ENCODE data around the gene EMB.
"Not testable (repeated sequence)": the region's sequence is repeated elsewhere in the genome, so short reads cannot be mapped to it uniquely, and the experiment has no call there.

The EMB gene, protein sequence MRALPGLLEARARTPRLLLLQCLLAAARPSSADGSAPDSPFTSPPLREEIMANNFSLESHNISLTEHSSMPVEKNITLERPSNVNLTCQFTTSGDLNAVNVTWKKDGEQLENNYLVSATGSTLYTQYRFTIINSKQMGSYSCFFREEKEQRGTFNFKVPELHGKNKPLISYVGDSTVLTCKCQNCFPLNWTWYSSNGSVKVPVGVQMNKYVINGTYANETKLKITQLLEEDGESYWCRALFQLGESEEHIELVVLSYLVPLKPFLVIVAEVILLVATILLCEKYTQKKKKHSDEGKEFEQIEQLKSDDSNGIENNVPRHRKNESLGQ

DNA sequence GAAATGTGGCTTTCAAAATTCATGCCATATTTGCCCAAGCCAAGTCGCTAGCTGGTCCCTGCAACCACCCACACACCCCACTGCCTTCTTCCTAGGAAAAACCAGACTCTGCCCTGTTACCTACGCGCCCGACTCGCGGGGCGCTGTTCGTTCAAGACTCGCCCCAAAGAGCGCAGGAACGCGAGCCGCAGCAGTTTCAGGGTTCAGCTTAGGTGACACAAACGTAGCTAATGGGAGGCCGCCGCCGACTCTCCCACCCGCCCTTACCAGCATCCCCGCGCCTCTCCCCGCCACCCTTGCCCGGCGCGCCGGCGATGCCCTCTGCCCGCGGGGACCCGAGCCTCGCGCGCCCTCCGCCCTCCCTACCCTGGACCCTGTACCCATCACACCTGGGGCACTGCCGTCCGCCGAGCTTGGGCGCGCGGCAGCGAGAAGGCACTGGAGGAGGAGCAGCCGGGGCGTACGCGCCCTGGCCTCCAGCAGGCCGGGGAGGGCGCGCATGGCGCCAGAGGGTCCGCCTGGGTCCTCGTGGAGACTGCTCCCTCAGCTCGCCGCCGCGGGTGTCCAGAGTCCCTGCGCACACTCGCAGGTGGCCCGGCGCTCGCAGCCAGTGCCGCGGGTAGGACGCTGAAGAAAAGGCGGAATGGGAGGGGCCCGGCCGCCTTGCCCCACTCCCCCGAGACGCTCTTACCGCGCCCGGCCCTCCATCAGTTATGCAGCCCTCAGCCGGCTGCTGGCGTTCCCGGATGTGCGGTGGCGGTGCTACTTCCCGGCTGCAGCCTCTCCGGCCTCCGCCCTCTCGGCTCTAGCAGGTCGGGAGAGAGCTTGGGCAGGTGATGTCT lies at the start of gene EMB:
Gene EMB (minus strand): TSS at position 638 of the 842 bp plus-strand sequence. CDS start 137 bp downstream, at position 501.
- in situ Hi-C loops (cut with HindIII; ENCODE audit: low pct_unique_long_range_greater_than_20kb, low sequenced_read_pairs), result no loop called here

DNA sequence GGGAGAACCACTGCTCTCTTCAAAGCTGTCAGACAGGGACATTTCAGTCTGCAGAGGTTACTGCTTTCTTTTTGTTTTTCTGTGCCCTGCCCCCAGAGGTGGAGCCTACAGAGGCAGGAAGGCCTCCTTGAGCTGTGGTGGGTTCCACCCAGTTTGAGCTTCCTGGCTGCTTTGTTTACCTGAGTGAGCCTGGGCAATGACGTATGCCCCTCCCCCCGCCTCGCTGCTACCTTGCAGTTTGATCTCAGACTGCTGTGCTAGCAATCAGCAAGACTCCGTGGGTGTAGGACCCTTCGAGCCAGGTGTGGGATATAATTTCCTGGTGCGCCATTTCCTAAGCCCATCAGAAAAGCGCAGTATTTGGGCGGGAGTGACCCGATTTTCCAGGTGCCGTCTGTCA lies 48.4 kb upstream of the EMB start:
- in situ Hi-C loops (cut with HindIII; ENCODE audit: low pct_unique_long_range_greater_than_20kb, low sequenced_read_pairs); DNase-seq (ENCODE audit: low read depth in 1 of 2, low spot score in 1 of 2): not testable (repeated sequence)

More for the DNA sequence above, at the start of gene EMB:
- TF ChIP-seq JUND (IDR thresholded peaks at IDR 0.05; ENCODE audit: low read depth), result no peak
- DNase-seq (ENCODE audit: low read depth in 1 of 2, low spot score in 1 of 2), result peak in 1 of 2 experiments; percentile 31

DNA sequence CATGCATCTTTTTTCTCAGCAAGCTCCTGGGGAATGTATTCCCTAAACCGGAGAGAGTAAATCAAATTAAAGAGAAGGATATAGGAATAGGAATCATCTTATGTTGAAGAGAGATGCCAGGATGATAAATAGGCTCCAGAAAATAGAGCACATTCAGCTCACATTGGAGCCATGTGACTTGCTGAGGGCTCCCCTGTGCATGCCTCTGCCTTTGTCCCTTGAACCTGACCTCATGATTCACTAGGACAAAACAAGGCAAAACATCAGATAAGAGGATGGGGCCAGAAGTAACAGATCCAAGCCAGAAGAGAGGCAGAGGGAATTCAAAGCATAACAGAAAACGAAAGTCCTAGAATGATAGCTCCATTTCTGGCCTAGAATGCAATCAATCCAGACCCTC lies 37.7 kb upstream of the EMB start:
- DNase-seq (ENCODE audit: low read depth in 1 of 2, low spot score in 1 of 2); in situ Hi-C loops (cut with HindIII; ENCODE audit: low pct_unique_long_range_greater_than_20kb, low sequenced_read_pairs): not testable (repeated sequence)

DNA sequence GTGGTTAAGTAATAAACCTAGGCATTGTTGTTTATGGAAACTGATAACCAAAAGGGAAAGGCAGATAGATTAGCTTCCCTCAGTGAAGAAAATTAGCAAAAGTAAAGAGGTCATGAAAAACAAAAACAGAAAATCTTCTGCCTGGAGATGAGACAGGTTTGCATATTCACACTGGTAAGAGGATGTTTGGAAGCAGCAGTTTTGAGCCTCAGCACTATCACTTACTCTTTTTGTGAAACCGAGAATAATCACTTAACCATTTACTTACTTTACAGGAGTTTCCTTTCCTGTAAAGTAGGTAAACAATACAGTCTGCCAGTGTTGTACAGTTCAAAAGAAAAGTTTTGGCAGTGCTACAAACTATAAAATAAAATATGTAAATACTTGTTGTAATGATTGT lies 35.5 kb upstream of the EMB start:
- in situ Hi-C loops (cut with HindIII; ENCODE audit: low pct_unique_long_range_greater_than_20kb, low sequenced_read_pairs), result no loop called here
- no peak for DNase-seq (ENCODE audit: low read depth in 1 of 2, low spot score in 1 of 2)
- no peak for TF ChIP-seq JUND (IDR thresholded peaks at IDR 0.05; ENCODE audit: low read depth)

DNA sequence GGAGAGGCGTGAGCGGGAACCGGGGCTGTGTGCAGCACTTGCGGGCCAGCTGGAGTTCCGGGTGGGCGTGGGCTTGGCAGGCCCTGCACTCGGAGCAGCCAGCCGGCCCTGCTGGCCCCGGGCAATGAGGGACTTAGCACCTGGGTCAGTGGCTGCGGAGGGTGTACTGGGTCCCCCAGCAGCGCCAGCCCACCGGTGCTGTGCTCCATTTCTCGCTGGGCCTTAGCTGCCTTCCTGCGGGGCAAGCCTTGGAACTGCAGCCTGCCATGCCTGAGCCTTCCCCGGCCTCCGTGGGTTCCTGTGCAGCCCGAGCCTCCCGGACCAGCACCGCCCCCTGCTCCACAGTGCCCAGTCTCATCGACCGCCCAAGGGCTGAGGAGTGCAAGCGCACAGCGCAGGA lies 23.9 kb upstream of the EMB start:
- in situ Hi-C loops (cut with HindIII; ENCODE audit: low pct_unique_long_range_greater_than_20kb, low sequenced_read_pairs); DNase-seq (ENCODE audit: low read depth in 1 of 2, low spot score in 1 of 2): not testable (repeated sequence)

DNA sequence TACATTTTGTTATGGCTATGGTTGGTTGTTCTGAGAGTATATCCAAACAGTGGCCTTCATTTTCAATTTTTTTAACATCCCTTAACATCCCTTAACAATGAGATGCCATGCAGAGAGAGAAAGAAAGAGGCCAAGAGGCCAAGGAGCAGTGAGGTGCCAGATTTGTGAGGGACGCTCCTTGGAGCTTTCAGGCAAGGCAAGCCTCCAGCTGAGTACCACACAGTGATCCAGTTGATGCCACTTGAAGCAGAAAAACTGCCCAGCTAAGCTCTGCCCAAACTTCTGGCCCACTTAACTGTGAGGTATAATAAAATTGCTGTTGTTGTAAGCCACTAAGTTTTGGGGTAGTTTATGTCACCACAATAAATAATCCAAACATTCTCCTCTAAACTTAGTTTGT lies 22.6 kb upstream of the EMB start:
- no peak for DNase-seq (ENCODE audit: low read depth in 1 of 2, low spot score in 1 of 2)
- no peak for TF ChIP-seq JUND (IDR thresholded peaks at IDR 0.05; ENCODE audit: low read depth)
- in situ Hi-C loops (cut with HindIII; ENCODE audit: low pct_unique_long_range_greater_than_20kb, low sequenced_read_pairs), result no loop called here

DNA sequence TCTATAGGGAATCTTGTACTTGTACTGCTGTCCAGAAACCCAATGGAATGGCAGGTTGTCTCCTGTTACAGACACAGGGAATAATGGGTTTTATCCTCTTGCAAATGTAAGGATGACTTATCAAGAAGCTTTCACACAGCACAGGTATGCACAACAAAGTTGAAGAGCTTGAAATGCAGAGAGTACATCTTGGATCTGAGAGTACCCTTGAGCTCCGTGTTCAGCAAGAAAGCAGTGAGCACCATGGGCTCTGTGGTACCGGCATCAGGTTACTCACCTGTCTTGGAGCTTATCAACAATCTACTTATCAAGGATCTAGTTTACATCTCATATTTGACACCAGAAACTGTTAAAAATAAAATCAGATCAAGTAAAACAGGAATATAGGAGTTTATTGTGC lies 22.0 kb upstream of the EMB start:
- TF ChIP-seq JUND (IDR thresholded peaks at IDR 0.05; ENCODE audit: low read depth), result no peak
- no peak for DNase-seq (ENCODE audit: low read depth in 1 of 2, low spot score in 1 of 2)
- in situ Hi-C loops (cut with HindIII; ENCODE audit: low pct_unique_long_range_greater_than_20kb, low sequenced_read_pairs), result no loop called here

DNA sequence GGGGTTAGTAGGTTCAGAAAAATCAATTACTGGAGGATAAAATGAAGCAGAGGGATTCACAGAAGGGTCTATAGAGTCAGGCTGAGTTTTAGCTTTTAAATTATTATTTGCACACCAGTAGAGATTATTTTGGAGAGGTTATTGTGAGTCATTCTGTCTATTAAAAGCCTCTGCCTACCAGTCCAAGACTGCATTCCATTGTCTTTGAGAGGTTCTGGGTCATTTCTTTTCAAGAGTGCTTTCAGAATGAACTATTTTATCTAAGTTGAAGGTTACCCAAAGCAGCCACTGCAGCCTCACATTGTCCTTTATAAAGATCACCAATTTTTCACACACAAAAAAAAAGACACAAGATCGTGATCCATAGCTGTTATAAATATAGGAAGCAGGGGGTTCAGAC lies 21.5 kb upstream of the EMB start:
- in situ Hi-C loops (cut with HindIII; ENCODE audit: low pct_unique_long_range_greater_than_20kb, low sequenced_read_pairs); DNase-seq (ENCODE audit: low read depth in 1 of 2, low spot score in 1 of 2): not testable (repeated sequence)

DNA sequence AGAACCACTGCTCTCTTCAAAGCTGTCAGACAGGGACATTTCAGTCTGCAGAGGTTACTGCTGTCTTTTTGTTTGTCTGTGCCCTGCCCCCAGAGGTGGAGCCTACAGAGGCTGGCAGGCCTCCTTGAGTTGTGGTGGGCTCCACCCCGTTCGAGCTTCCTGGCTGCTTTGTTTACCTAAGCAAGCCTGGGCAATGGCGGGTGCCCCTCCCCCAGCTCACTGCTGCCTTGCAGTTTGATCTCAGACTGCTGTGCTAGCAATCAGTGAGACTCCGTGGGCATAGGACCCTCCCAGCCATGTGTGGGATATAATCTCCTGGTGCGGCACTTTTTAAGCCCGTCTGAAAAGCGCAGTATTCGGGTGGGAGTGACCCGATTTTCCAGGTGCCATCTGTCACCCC lies 17.3 kb upstream of the EMB start:
- in situ Hi-C loops (cut with HindIII; ENCODE audit: low pct_unique_long_range_greater_than_20kb, low sequenced_read_pairs); DNase-seq (ENCODE audit: low read depth in 1 of 2, low spot score in 1 of 2): not testable (repeated sequence)

DNA sequence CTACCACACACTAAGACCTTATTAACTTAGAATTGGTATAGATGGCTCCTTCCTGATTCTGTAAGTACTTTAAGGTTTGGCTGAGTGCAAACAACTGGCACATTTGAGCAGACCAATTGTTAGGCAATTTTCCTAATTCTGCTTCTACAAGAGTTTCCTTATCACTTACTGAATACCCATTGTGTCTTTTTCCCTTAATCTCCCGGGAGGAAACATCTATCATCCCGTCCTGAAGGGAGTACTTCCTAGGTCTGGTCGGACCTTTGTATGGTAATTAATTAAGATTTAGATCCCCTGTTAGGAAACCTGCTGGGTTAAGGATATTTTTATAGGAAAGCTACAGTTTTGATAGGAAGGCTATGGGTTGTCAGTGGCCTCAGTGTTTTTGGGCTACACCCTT lies 8.2 kb upstream of the EMB start:
- in situ Hi-C loops (cut with HindIII; ENCODE audit: low pct_unique_long_range_greater_than_20kb, low sequenced_read_pairs); DNase-seq (ENCODE audit: low read depth in 1 of 2, low spot score in 1 of 2): not testable (repeated sequence)

DNA sequence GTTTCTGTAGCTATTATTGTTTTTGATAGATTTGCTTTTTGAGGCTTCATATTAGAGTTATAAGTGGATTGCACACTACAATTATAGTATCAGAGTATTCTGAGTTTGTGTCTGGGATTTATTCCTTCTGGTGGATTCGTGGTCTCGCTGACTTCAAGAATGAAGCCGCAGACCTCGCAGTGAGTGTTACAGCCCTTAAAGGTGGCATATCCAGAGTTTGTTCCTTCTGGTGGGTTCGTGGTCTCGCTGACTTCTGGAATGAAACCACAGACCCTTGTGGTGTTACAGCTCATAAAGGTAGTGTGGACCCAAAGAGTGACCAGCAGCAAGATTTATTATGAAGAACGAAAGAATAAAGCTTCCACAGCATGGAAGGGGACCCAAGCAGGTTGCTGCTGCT lies 6.9 kb upstream of the EMB start:
- in situ Hi-C loops (cut with HindIII; ENCODE audit: low pct_unique_long_range_greater_than_20kb, low sequenced_read_pairs), result no loop called here
- TF ChIP-seq JUND (IDR thresholded peaks at IDR 0.05; ENCODE audit: low read depth), result no peak

DNA sequence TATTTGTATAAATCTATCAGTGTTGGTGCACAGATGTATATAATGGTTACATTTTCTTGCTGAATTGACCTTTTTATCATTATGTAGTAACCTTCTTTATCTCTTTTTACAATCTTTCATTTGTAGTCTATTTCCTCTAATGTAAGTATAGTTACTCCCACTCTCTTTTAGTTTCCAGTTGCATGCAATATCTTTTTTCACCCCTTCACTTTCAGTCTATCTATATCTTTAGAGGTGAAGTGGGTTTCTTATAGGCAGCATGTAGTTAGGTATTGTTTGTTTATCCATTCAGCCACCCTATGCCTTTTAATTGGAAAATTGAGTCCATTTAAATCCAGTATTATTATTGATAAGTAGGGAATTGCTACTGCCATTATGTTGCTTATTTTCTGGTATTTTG lies 6.1 kb upstream of the EMB start:
- DNase-seq (ENCODE audit: low read depth in 1 of 2, low spot score in 1 of 2), result no peak
- in situ Hi-C loops (cut with HindIII; ENCODE audit: low pct_unique_long_range_greater_than_20kb, low sequenced_read_pairs), result no loop called here
- no peak for TF ChIP-seq JUND (IDR thresholded peaks at IDR 0.05; ENCODE audit: low read depth)

More for the DNA sequence above, 6.9 kb upstream of the EMB start:
- no peak for DNase-seq (ENCODE audit: low read depth in 1 of 2, low spot score in 1 of 2)

DNA sequence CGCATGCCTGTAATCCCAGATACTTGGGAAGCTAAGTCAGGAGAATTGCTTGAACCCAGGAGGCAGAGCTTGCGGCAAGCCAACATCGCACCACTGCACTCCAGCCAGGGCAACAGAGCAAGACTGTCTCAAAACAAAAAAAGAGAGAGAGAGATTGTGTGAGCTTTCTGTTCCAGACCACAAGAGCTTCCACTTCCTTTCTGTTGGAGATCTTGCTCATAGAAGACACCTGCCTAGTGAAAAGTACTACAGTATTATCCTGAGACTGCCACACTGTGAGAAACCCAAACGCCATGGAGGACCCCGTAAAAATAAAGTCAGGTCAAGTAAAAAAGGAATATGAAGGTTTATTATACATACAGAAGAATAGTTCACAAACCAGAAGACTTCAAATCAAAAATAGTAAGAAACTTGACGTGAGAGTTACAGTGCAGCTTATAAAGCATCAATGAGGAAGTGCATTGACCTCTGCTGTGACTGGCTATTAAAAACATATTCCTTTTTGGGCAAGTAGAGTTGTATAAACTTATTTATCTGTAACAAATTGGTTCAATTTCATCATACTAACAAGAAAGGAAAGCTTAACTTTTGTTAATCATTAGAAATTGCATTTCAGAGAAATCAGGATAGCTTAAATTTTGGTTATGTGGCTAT lies 4.3 kb upstream of the EMB start:
- no peak for DNase-seq (ENCODE audit: low read depth in 1 of 2, low spot score in 1 of 2)
- in situ Hi-C loops (cut with HindIII; ENCODE audit: low pct_unique_long_range_greater_than_20kb, low sequenced_read_pairs), result no loop called here
- TF ChIP-seq JUND (IDR thresholded peaks at IDR 0.05; ENCODE audit: low read depth), result no peak

DNA sequence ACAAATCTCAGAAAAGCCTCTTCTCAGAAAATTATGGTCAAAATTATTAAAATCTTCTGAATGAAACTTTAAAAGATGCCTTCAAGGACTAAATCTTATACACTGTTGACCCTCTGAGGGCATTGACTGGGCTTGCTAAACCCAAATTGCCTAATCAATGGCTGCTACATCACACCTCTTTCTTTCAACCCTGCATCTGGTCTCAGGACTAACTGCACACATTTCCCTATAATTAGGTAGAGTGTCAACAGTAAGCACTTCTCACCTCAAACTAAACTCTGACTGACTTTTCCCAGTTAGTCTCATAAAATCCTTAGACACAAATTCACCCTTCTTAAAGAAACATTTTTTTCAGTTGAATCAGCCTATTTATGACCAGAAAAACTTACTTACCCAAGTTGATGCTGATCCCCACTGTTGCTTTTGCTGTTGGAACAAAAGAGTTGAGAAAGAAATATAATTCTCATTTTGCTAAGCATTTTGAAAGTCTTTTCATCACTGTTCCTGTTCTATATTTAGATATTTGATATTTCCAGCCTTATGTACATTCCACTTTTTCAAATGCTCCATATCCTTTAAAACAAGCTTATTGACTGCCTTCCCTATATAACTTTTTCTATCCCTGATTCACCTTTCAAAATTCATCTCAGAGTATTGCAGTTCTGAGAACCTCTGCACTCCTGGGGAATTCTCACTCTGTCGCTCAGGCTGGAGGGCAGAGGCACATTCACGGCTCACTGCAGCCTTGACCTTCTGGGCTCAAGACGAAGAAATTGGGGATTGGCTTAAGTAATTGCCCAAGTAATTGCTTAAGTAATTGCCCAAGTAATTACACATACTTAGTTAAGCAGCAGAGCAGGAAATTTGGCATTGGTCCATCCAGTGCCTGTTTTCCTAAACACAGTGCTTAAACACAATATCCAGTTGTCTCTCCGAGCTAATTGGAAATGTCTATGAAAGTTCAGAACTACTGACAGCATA lies 1.8 kb upstream of the EMB start:
- in situ Hi-C loops (cut with HindIII; ENCODE audit: low pct_unique_long_range_greater_than_20kb, low sequenced_read_pairs); DNase-seq (ENCODE audit: low read depth in 1 of 2, low spot score in 1 of 2): not testable (repeated sequence)
